OCI-LY3 (cell line): Measurements from ENCODE around the gene PLA2G15.

Experiments
- CTCF ChIP-seq: fragments of 200-600, 300-600 bp; sonication (generic); IDR thresholded peaks from 2 replicates; pipeline ENCODE4 v1.5.1; 2014; ENCODE audit warnings: antibody characterized with exemption, low read length, low read depth
- EZH2phosphoT487 ChIP-seq: fragments of 200-600 bp; shearing (Covaris generic); IDR thresholded peaks from 2 replicates; pipeline ENCODE4 v1.6.1; 2018; ENCODE audit warnings: antibody characterized with exemption, mixed run types, low read depth

- TF ChIP-seq CTCF (no peak), EZH2phosphoT487 (no peak)
Observed at GRCh38 chr16:68244903-68245853, at the start of gene PLA2G15.
